Amygdala (tissue), 56 donors: Measurements from ENCODE around the gene RUNX1.

Experiments used
- DNase-seq, 56 donors: peaks; one replicate each; lab custom pipeline; 2025; lab: John Stamatoyannopoulos, UW

The RUNX1 gene

DNA sequence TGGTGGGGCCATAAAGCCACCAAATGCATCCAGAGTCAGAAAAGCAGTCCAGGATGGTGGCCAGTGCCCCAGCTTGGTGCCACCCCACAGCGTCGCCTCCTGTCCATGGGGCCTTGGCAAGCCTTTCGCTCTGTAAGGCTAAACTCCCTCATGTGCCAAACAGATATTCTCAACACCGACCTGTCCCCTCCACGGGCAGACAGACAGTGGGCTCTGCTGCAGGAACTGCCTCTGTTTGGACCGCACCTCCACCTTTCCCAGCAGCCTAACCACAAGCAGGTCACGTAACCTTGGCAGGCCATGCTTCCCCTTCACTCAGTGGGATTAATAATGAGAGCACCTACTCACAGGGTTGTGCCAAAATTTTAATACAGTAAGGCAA is 11.7 kb downstream of the RUNX1 start:
- no peak for DNase-seq

DNA sequence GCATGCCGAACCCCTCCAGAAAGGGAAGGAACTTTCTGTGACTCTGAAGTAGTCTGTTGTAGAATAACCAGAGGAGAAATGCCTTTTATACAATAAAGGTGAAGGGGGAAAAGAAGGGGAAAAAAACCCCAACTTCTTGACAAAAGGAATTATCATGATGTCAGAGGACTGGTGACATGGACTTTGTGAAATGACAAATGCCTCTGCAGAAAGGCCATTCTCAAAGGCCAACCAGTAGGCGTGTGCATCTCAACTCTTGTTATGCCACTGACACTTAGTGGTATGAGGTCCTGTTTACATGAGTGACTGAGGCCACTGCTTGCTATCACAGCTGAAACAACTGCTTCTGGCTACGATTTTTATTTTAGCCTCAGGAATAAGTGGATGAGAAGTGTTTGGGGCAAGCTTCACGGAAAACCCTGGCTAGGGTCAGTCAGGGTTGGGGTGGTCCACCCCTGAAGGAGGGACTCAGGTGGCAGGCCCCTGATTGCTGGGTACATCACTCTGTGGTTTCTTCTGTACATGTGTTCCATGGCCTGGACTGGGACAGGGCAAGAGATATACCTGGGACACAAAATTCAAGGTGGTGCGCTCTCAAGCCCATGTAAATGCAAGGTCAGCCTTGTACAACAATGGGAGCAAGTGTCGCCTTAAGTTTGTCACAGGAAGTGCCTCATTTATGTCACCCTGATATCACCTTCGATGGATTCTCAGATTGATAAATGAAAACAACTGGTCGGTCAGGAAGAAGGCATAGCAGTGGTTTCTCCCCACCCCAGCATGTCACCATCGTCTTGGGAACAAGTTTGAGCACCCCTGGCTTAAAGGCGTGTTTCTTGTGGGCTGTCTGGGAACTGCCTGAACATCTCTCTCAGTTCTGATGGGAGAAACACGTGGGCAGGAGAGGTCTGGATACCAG is 12.4 kb downstream of the RUNX1 start:
- DNase-seq = no peak

DNA sequence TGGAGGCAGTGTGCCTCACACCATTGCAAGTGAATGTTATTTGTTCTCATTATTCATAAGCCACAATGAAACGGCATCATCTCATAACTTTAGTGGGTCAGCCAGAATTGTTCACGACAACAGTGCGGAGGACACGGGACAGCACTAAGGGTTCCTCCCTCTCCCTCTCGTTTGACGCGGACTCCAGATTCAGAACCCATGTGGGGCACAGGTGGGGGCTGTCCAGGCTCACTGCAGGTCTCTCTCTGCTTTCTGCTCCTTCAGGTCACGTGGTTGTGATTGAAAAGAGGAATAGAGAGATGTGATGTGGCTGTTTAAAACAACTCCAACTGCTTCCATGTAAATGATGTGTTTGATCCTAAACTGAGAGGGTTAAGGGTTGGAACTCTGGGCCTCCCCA is 13.5 kb downstream of the RUNX1 start:
- DNase-seq = no peak

DNA sequence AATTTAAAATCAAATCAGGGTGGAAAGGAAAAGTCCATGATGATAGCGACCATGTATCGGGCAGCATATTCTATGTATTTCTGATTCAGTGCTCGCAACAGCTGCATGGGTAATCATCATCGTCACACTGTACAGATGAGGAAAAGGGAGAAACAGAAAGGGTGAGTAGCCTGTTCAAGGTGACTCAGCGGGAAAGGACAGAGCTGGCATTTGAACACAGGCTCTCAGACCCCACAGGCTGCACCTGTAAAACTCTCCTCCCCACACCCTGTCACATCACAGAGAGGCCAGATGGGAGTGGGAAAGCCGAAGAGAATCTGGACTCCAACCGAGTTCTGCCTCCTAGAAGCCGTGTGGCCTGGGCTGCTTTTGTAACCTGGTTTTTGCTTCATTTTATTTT is 14.0 kb downstream of the RUNX1 start:
- no peak for DNase-seq

DNA sequence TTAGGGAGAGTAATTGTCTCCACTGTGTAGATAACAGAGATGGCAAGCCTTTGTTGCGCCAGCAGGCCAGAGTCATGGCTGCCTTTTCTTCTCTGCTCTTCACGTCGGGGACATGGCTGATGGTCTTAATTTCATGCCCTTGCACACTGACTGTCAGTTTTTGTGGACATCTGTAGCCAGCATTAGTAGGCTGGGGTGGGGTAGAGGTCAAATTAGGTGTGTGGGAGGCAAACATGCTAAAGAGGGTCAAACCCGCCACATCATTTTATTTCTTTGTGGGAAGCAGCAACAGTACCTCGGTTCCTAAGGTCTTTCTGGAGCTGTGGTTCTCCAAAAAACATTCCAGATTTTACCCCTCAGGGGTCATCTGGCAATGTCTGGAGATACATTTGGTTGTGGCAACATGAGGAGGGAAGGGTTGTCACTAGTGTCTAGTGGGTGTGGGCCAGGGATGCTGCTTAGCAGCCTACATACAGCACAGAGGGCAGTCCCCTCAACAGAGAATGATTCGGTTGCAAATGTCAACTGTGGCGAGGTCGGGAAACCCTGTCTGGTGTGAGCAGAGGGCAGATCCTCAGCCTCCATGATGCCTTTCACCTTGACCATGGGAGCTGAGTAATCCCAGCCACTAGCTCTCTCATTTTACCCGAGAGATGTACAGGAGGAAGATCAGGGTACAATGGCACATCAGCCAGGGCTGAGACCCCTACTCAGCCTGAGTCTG is 14.7 kb downstream of the RUNX1 start:
- no peak for DNase-seq

DNA sequence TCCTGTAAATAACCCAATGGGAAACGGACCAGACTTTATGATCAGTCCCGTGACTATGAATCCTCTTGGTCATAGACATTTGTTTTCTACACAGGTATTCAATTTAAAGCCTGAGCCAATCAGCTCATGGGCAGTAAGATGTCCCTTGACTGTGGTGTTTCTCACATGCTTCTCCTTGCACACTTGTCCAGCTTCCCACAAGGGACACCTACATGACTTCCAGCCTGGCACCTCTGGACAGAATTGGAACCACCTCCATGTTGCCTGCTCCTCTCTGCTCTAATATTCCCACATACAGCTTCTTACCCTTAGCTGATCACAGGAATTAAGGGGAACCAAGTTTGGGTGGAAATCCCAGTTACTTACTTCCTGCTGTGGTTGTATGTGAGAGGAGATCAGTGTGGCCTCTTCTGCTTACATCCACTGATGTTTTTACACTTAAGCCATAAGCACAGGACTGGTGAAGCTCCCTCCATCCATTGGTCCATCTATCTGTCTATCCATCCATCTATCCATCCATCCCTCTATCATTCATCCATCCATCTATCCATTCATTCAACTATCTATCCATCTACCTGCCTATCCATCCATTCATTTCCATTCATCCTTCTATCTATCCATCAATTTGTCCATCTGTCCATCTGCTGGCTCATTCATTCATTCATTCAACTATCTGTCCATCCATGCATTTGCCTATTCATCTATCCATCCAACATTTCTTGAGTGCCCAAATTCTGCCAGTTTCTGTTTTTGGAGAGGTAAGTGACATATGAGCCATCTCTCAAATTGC is 16.4 kb downstream of the RUNX1 start:
- no peak for DNase-seq

DNA sequence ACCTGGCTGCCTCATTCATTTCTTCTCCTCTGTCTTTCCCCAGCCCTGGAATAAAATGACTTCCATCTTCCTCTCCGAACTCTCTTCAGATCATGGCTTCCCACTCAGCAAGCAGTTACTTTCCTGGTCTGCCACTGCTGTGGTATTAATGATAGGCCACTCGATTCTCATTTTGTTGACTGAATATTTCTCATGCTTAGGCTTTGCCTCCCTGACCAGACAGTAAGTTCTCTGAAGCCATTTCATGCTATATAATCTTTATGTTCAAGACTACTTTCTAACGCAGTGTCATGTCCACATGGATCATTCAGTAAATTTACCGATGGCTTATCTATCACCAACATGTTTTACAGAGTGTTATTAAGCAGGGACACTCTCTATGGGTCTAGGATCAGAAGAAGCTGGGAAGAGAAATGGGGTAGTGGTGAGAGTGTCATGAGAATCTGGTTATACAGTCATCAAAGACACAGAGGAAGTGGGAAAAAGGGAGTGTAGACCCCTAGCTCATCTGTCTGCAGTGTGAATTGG is 20.6 kb downstream of the RUNX1 start:
- DNase-seq = no peak

DNA sequence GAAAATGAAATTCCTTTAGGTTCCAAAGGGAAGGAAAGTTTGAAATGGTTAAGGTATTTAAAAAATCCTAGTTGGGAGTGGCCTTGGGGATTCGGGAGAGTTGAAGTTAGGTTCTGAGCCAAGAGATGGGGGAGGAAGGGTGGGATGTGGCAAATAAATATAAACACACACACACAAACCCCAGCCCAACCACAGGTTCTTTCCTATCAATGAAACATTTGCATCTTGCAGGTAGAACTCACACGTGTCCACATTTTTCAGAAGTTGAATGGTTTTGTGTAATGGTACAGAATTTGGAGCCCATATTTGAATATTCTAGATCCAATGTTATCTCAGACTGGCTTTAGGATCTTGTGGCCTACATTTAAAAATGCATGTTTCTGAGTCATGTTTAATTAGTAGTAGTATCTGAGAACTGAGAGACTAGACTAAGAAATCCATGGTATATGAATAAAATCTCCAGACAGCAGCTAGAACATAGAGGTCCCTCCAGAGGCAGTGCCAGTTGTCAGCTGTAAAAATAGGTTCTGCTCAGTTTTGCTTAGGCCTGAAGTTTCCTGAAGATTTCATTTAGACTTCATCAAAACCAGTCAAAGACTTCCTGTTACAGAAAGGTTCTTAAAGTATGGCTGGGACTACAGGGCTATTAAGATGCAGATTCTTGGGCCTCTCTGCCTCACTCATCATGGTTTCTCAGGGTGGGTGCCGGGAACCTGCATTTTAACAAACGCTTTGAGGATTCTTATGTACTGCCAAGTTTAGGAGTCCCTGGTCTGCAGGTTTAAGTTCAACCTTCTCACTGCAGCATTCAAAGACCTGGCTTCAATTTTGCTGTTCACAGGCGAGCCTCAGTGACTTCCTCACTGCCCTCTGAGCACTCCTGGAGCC is 21.3 kb downstream of the RUNX1 start:
- DNase-seq = no peak

DNA sequence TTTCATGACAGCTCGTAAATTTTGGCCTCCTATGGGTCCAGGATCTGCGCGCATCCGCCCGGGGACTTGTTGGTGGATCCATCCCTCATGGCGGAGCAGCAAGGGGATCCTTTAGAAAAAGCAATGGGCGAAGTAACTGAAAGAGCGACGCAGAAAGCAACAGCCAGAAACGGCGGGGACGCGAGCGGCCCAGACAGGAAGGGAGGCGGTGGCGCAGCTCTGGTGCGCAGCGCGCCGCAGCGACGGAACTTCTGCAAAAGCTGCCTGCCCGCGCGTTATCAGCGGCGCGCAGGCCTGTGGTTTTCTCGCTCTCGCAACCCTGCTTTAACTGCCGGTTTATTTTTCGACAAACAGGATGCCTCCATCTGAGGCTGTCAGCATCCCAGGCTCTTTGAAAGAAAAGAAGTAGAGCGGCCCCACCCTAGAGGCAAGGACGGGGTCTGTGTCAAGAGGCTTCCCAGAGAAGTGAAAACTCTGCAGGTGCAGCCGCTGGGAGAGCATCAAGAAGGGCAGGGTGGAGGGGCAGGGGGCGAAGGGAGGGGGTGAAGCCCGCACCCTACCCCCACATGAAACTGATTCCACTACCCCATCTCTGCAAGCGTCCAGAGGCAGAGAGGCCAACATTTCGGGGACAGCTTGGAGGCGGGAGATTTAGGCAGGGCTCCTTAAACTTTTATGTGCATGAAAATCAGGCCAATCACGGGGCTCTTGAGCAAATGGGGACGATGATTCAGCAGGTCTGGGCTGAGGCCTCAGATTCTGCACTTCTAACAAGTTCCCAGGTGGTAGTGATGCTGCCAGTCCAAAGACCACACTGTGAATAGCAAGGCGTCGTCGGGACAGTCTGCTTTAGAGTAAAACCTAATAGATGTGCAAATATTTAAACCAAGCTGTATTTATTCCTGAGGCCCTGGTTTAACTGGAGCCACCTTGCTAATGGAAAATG is 22.2 kb downstream of the RUNX1 start:
- peak in 16 of 56 donors; percentile 3 to 42 (median 10) for DNase-seq

DNA sequence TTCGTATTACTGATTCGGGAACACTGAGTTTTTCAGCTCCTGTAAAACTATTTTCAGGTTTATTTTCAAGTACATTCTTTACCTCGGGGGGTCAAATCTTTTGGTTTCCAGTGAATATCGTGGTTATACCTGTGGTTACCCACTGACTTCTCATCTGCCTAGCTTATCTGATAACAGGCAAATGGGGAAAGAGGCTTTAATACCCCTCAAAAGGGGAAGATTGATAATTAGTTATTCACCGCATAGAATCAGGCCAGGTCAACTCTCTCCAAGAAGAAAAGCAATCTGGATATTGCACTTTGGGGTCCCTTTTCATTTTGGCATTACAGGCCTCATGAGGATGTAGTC is 23.0 kb downstream of the RUNX1 start:
- no peak for DNase-seq

DNA sequence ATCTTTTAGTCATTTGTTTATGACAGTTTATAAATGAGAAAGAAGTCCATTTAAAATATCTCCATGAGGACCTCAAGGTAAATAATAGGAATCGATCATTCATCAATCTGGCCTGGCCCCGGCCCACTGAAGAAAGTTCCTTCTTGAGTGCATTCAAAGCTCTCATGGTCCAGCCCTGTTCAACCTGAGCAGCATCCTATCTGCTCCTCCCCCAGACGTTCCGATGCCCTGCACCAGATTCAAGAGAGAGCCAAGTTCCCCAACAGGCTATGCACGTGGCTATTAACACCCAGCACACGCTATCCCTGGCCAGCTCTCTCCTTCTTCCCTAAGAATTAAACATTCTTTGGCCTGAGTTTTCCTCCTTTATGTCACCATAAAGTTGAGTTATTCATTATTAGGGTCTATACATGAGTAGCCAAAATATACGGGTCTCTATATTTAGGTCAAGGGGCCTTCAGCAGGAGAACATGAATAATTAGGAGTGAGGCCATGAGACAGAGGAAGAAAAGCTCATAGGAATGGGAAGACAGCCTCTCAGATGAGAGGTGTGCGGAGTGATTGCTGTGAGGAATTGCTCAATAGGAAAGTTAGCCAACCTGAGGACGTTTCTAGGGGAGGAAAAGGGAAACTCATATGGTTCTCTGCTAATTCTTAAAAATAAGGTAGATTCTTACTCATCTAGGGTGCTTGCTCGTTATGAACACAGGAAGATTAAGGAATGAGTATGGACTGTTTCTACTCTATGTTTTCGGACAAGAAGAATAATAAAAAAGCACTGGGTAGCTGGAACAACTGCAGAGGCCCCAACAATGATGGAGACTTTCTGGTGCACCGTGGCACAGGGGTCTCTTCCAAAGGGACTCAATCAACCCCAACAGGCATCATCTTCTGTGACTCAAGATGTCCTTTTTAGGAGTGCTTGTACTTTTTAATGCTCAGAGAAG is 23.6 kb downstream of the RUNX1 start:
- no peak for DNase-seq

DNA sequence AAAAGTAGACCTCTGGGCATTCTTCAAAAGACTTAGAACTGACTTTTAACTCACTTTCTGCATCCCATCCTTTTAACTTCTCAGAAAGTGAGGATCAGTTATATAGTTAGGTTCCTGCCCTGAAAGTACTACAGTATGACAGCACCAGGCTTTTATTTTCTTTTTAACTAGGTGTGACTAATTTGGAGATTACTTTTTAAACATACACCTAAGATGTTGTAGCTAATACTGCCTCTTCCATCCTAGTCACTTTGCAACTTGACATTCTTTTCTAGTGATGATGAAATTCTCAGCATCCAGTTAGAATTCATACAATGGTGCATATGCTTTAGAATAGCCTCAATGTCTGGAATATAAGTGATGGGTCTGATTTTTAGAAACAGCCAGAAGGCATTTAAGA is 24.6 kb downstream of the RUNX1 start:
- DNase-seq = no peak

DNA sequence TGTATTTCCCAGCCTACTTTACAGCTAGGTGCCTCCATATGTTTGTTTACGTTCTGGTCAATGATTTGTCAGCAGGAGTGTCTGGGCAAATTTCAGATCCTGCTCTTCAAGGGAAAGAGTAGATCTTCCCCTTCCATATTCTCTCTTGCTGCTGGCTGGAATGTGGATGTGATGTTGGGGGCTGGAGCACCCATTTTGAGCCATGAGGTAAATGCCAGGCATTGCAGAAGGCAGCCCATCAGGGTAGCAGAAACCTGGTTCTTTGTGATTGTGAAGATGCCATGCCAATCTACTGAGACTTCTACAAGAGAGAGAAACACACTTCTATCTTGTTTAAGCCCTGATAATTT is 25.1 kb downstream of the RUNX1 start:
- no peak for DNase-seq

DNA sequence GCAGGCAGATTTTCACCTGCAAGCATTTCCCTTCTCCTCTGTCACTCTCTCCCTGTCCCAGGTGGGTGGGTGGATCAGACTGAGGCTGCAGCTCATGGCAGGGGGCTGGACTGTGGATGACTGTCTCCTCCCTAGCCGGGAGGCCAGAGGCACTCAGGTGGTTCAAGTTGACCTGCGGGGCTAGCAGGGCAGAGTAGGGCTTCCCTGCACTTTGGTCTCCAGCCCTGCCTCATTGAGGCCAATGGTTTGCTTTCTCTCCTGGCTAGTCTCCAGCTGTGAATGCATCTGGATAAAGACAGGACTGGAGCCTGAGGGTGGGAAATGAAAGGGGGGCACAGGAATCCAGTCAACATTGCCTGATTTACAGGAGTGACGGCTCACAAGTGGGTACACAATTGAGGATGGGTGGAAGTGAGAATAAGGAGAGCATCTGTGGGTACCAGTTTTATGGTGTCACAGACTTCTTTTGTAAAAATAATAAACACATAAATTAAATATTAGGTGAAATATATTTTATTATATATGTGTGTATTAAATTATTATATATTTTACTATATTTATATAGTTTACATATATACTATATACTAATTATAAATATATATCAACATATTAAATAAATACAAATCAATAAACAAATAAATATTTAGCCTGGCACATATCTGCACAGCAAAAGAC is 25.6 kb downstream of the RUNX1 start:
- no peak for DNase-seq

DNA sequence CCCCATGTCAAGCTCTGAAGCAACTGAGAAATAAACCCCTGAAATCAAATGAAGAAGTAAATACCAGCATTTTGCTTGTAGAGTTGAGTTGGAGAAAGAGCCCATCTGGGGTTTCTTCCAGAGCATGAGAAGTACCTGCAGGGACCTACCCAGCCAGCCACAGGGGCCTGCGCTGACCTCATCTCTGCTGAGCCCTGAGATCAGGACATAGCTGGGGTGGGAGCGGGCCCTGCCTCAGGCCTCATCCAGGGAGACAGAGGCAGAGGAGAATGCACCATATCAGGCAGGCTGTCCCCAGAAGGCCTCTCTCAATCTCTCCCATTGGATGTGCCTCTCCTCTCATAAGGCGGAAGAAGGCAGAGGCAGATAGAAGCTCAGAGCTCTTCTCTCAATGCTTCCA is 27.6 kb downstream of the RUNX1 start:
- no peak for DNase-seq

DNA sequence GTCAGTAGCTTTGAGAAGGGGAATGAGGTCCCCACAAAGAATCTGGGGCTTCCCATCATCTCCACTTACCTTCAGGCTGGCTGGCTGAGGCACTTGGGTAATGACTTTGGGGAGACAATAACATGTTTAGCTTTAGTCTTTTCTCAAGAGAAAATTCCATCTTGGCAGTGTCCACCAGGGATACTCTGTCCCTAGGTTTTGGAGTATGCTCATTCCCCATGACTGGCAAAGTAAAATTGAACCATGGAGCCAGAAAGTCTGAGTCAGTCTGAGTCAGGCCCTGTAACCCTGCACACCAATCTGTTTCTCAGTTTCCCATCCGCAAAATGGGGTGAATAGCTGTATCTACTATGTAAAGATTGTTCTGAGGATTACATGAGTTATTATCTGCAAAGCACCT is 28.2 kb downstream of the RUNX1 start:
- no peak for DNase-seq

DNA sequence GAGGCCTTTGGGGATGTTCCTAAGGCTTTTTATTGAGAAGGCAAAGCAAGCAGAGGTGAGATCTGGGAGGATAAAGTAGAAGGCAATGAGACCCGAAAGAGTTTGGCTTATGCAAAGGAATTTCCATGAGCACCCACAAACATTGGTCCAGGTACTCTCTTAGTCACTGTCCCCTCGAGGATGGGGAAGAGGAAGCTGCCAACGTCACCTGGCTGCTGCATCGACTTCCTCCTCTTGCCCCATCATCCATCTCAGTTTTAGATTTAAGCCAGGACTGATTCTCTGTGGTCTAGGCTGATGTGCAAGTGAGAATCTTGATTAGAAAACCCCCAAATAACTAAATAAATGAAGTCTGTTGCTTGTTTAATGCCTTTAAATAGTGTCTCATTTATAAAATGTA is 28.7 kb downstream of the RUNX1 start:
- DNase-seq = no peak
